ENCODE results near the gene ANKRD31.
"Not testable (repeated sequence)": the region's sequence is repeated elsewhere in the genome, so short reads cannot be mapped to it uniquely, and the experiment has no call there.

ANKRD31 gene

GRCh38 chr5:75142566-75143136 lies 94.0 kb downstream of the ANKRD31 start:
- no peak for DNase-seq

GRCh38 chr5:75140277-75140676 lies 96.4 kb downstream of the ANKRD31 start:
- no peak for DNase-seq

GRCh38 chr5:75138689-75139088 lies 98.0 kb downstream of the ANKRD31 start:
- no peak for DNase-seq

GRCh38 chr5:75130818-75131349 lies 105.8 kb downstream of the ANKRD31 start:
- no peak for DNase-seq

GRCh38 chr5:75116856-75117255 lies 119.8 kb downstream of the ANKRD31 start:
- no peak for DNase-seq

GRCh38 chr5:75114311-75114710 lies 122.4 kb downstream of the ANKRD31 start:
- DNase-seq, result not testable (repeated sequence)

- no peak for DNase-seq
Observed at GRCh38 chr5:75113354-75114113, 123.1 kb downstream of the ANKRD31 start.

GRCh38 chr5:75108931-75109596 lies 127.6 kb downstream of the ANKRD31 start:
- DNase-seq, result no peak

- no peak for DNase-seq
Observed at GRCh38 chr5:75108515-75108914, 128.2 kb downstream of the ANKRD31 start.

GRCh38 chr5:75095956-75096355 lies 140.7 kb downstream of the ANKRD31 start:
- DNase-seq, result not testable (repeated sequence)

- DNase-seq, result no peak
Observed at GRCh38 chr5:75091597-75091996, 145.1 kb downstream of the ANKRD31 start.

- no peak for DNase-seq
Observed at GRCh38 chr5:75089662-75090061, 147.0 kb downstream of the ANKRD31 start.

GRCh38 chr5:75089137-75089536 lies 147.5 kb downstream of the ANKRD31 start:
- DNase-seq, result no peak

GRCh38 chr5:75088648-75089047 lies 148.0 kb downstream of the ANKRD31 start:
- DNase-seq, result no peak

- no peak for DNase-seq
Observed at GRCh38 chr5:75081510-75081909, 155.2 kb downstream of the ANKRD31 start.

GRCh38 chr5:75079346-75079745 lies 157.3 kb downstream of the ANKRD31 start:
- DNase-seq, result not testable (repeated sequence)

- peak; percentile 65 for DNase-seq
Observed at GRCh38 chr5:75078027-75078426, 158.7 kb downstream of the ANKRD31 start.

GRCh38 chr5:75072061-75072460 lies 164.6 kb downstream of the ANKRD31 start:
- DNase-seq, result no peak

- no peak for DNase-seq
Observed at GRCh38 chr5:75071100-75071499, 165.6 kb downstream of the ANKRD31 start.

- no peak for DNase-seq
Observed at GRCh38 chr5:75067434-75067833, 169.2 kb downstream of the ANKRD31 start.

GRCh38 chr5:75062925-75063531 lies 173.7 kb downstream of the ANKRD31 start:
- no peak for DNase-seq

- DNase-seq, result peak; percentile 81
Observed at GRCh38 chr5:75059912-75060545, 176.6 kb downstream of the ANKRD31 start.
